Lung (tissue), 12 donors: ENCODE data around the gene LITAF. TPM values are rescaled to one million over a fixed set of nuclear protein-coding genes. Genes with fewer than 3 reads are reported as not detected.
A peak's percentile ranks its signal among the peaks of the same experiment; 100 is the strongest.

Experiments
- ATAC-seq: fragments of 200-7000 bp; cut with Tn5 transposase; one replicate; pipeline ENCODE4 v1.9.1; 2020; ENCODE audit warnings: moderate number of reproducible peaks; ENCODE audit not compliant: insufficient read depth, low FRiP score
- DNase-seq, 3 donors: peaks; one replicate each; pipeline ENCODE4 v3.0.0-alpha.2; 2013 to 2017
- H3K27ac ChIP-seq, 2 donors: one replicate each; pipeline ENCODE4 v1.5.1; 2013; ENCODE audit warnings: mild to moderate bottlenecking in 2 of 2, moderate library complexity in 2 of 2, control low read depth in 1 of 2, inconsistent platforms in 1 of 2, low read depth in 1 of 2, low read length in 1 of 2
- H3K27me3 ChIP-seq, 3 donors: one replicate each; pipeline ENCODE4 v1.5.1; 2013; ENCODE audit warnings: low read length in 2 of 3; ENCODE audit not compliant: control insufficient read depth in 3 of 3, insufficient read depth in 3 of 3
- H3K36me3 ChIP-seq, 4 donors: one replicate each; pipeline ENCODE4 v1.5.1; 2013; ENCODE audit warnings: low read length in 4 of 4, mild to moderate bottlenecking in 1 of 4, moderate library complexity in 1 of 4; ENCODE audit not compliant: control insufficient read depth in 4 of 4, insufficient read depth in 4 of 4
- H3K4me1 ChIP-seq, 5 donors: one replicate each; pipeline ENCODE4 v1.5.1; 2013; ENCODE audit warnings: low read length in 5 of 5, mild to moderate bottlenecking in 2 of 5, moderate library complexity in 1 of 5; ENCODE audit not compliant: control insufficient read depth in 5 of 5, insufficient read depth in 5 of 5
- H3K4me3 ChIP-seq: one replicate; pipeline ENCODE4 v1.5.1; 2013; ENCODE audit warnings: mild to moderate bottlenecking, control low read depth, moderate library complexity
- H3K9ac ChIP-seq, 2 donors: one replicate each; pipeline ENCODE4 v1.5.1; 2013; ENCODE audit warnings: low read length in 2 of 2, control low read depth in 1 of 2; ENCODE audit not compliant: insufficient read depth in 1 of 2
- H3K9me3 ChIP-seq, 4 donors: one replicate each; pipeline ENCODE4 v1.5.1; 2013; ENCODE audit warnings: low read length in 3 of 4, mild to moderate bottlenecking in 1 of 4, moderate library complexity in 1 of 4; ENCODE audit not compliant: control insufficient read depth in 4 of 4, insufficient read depth in 3 of 4
- CTCF ChIP-seq: IDR thresholded peaks from 2 replicates; pipeline ENCODE4 v1.5.1; 2012; ENCODE audit warnings: mild to moderate bottlenecking; ENCODE audit errors: control extremely low read depth, extremely low read depth
- WGBS, 2 donors: extraction: QIAGEN DNeasy Blood & Tissue Kit; methylation state at CpG; one replicate each; pipeline ENCODE4 v1.1.7; 2013; 5-methylcytosine and 5-hydroxymethylcytosine counted together
- polyA plus RNA-seq, 2 donors: library from polyadenylated mRNA; stranded (reverse); fragments of 200-250 nt; gene quantifications; one replicate each; pipeline ENCODE4 v1.2.1, GENCODE V29; 2013
- total RNA-seq, 2 donors: library from RNA; depleted of rRNA in 1 of 2; stranded (reverse); fragments of >200 nt in 1 of 2; gene quantifications; one replicate each; pipeline ENCODE4 v1.2.1, GENCODE V29; 2014 to 2021
- donor health status: control.
- donor health status: control.
- donor health status: Bipolar disorder and iron deficiency.
- donor health status: healthy.
- donor health status: DM: yes; HTN: yes; CAD: no.

The LITAF gene
- total and polyA plus RNA-seq, 4 donors: 66.4 to 406 (median 146) TPM

GRCh38 chr16:11547118-11547916, 39.4 kb downstream of the LITAF start:
- 90 to 94% methylated on average over 13 of the region's 13 CpGs for WGBS, 2 donors
- ATAC-seq (no peak), DNase-seq (peak in 2 of 3 donors; percentile 51 to 56)
- H3K4me3 ChIP-seq: no peak overlapping the region
- H3K4me1 ChIP-seq: peaks cover 0 to 8% (median 0%) of the 10 kb centered on the region in 5 donors
- H3K36me3 ChIP-seq: peaks cover 0 to 32% (median 28%) of the 10 kb centered on the region in 4 donors
- TF ChIP-seq CTCF: no peak
- no peak overlapping the region for H3K9ac ChIP-seq
- H3K27me3 ChIP-seq: no peaks in the 10 kb centered on the region
- H3K9me3 ChIP-seq: peaks cover 0 to 4% (median 2%) of the 10 kb centered on the region in 4 donors
- no peak overlapping the region for H3K27ac ChIP-seq

GRCh38 chr16:11546608-11547061, 40.1 kb downstream of the LITAF start:
- Histone ChIP-seq H3K4me1 (peaks cover 0 to 6% (median 0%) of the 10 kb centered on the region in 5 donors), H3K36me3 (peaks cover 0 to 32% (median 26%) of the 10 kb centered on the region in 4 donors), H3K27ac (no peak overlapping the region), H3K9ac (no peak overlapping the region), H3K27me3 (no peaks in the 10 kb centered on the region), H3K4me3 (no peak overlapping the region), H3K9me3 (peaks cover 0 to 4% (median 2%) of the 10 kb centered on the region in 4 donors)
- ATAC-seq (no peak), DNase-seq (peak in 1 of 3 donors; percentile 28)
- WGBS, 2 donors: 59 to 75% methylated on average over 5 of the region's 5 CpGs
- no peak for TF ChIP-seq CTCF

- no peaks in the 10 kb centered on the region for H3K27me3 ChIP-seq
- H3K36me3 ChIP-seq: peaks cover 0 to 12% (median 7%) of the 10 kb centered on the region in 4 donors
- 81 to 89% methylated on average over 12 of the region's 12 CpGs for WGBS, 2 donors
- no peak for ATAC-seq
- peaks cover 0 to 5% (median 0%) of the 10 kb centered on the region in 5 donors for H3K4me1 ChIP-seq
- H3K27ac ChIP-seq: no peak overlapping the region
- no peak overlapping the region for H3K4me3 ChIP-seq
- peaks cover 0 to 4% (median 0%) of the 10 kb centered on the region in 4 donors for H3K9me3 ChIP-seq
- DNase-seq: no peak
- no peak overlapping the region for H3K9ac ChIP-seq
- no peak for TF ChIP-seq CTCF
These were observed 42.9 kb downstream of the LITAF start for GRCh38 chr16:11543661-11544393.
